Activated CD4-positive, CD25-positive, alpha-beta regulatory T cell treated with anti-CD3 and anti-CD28 coated beads, Interleukin-2, amount 50 U/mL, for 16 hours (primary cell): ENCODE measurements around the gene NAV3.

Experiments used
- DNase-seq: peaks from one replicate; pipeline ENCODE4 v3.0.0-alpha.2; 2020; ENCODE audit warnings: low read depth, low spot score

Gene NAV3, protein sequence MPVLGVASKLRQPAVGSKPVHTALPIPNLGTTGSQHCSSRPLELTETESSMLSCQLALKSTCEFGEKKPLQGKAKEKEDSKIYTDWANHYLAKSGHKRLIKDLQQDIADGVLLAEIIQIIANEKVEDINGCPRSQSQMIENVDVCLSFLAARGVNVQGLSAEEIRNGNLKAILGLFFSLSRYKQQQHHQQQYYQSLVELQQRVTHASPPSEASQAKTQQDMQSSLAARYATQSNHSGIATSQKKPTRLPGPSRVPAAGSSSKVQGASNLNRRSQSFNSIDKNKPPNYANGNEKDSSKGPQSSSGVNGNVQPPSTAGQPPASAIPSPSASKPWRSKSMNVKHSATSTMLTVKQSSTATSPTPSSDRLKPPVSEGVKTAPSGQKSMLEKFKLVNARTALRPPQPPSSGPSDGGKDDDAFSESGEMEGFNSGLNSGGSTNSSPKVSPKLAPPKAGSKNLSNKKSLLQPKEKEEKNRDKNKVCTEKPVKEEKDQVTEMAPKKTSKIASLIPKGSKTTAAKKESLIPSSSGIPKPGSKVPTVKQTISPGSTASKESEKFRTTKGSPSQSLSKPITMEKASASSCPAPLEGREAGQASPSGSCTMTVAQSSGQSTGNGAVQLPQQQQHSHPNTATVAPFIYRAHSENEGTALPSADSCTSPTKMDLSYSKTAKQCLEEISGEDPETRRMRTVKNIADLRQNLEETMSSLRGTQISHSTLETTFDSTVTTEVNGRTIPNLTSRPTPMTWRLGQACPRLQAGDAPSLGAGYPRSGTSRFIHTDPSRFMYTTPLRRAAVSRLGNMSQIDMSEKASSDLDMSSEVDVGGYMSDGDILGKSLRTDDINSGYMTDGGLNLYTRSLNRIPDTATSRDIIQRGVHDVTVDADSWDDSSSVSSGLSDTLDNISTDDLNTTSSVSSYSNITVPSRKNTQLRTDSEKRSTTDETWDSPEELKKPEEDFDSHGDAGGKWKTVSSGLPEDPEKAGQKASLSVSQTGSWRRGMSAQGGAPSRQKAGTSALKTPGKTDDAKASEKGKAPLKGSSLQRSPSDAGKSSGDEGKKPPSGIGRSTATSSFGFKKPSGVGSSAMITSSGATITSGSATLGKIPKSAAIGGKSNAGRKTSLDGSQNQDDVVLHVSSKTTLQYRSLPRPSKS (N-terminal part only)

DNA sequence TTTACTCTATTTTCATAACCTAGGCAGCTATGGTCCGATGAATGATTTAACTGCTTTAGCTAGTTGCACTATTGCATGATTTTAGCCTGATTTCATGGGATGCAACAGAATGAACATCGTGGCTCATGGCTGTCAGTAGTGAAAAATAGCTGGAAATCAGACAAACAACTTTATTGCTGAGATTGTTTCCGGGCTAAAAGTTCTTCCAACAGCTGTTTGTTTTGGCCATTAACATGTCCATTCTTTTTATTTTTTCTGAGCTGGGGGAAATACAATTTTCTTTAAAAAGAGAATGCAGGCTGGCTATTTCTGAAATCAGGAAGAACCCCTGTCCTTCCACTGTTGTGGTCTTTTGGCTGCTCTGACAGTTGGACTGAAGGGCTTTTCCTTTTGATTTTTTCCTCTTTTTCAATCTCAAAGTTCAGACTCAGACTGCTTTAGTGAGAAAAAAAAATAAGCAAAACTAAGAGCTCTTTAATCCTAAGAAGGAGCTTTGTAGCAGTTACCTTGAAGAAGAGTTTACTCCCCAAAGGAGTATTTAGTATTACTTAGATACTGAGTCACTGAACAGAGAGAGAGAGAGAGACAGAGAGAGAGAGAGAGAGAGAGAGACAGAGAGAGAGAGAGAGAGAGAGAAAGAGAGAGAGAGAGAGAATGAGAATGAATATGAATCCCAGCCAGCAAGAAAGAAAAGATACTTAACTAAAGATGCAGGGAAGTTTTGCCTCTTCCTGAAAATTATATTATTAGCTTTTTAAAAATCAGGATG, at the start of gene NAV3:
TSS of gene NAV3 (plus strand) at position 312 of the 769 bp plus-strand sequence. CDS start 568 bp downstream, outside the sequence.
- DNase-seq: no peak

DNA sequence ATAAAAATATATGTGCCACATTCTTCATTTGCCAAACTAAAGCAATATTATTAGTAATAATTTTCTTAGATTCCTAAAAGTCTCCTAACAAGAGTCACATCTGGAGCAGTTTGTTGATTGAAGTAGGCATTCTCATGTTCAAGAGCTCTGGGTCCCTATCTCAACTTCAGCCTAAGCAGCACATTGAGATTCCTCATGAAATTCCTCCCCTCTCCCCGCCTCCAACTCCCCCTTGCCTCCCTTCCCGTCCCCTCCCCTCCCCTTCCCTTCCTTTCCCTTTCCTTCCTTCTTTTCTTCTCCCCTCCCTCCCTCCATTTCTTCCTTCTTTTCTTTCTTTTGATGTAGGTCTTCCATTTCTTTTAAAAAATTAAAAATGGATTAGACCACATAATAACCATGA, 48.7 kb upstream of the NAV3 start:
- DNase-seq: no peak

DNA sequence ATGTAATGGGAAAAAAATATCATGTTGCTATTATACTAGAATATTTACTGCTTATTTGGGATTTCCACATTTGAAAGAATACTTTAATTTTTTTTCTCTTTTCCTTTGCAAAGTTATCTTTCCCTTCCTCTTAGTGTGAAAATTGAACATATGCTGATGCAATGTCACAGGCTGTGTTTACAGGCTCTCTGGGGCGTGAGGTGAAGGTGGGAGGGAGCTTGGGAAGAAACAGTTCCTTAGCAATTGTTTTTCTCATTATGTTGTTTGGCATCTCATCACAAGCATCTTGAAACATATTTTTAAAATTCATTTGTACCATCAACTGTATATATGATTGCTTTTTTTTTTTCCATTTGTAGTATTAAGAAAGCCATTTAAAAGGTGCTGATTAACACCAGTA, 47.9 kb upstream of the NAV3 start:
- DNase-seq: no peak

DNA sequence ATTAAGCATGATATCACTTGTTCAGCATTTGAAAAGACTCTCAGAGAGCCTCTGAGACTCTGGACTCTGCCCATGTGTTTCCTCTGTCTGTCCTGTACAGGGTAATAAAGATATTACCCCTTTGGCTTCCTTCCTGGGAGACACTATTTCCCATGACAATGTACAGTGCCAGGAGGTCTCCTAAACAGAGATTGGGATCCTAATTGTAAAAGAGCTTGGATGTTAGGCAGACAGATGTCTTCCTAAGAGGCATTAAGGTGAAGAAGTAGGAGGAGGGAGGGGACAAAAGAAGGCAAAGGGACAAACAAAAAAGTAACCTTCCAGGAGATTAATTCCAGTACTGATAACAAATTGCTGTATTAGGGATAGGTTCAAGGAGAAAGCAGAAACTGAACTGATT, 45.5 kb upstream of the NAV3 start:
- no peak for DNase-seq

DNA sequence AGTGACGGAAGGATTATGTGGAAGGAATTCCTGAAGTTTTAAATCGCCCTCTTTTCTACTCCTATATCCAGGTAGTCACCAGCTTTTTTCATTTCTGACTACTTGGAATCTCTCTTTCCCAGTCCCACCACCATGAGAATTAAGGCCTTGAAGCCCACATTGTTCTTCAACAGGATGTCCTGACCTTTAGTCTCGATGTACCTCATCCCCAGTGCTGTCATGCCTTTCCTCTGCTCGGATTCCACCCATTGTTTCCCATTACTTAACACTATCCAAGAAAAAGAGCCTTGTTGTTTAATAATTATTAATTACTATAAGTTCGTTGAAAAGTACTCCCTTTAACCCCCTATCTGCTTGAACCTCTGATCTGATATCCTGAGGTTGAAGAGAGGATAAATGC, 44.0 kb upstream of the NAV3 start:
- no peak for DNase-seq

DNA sequence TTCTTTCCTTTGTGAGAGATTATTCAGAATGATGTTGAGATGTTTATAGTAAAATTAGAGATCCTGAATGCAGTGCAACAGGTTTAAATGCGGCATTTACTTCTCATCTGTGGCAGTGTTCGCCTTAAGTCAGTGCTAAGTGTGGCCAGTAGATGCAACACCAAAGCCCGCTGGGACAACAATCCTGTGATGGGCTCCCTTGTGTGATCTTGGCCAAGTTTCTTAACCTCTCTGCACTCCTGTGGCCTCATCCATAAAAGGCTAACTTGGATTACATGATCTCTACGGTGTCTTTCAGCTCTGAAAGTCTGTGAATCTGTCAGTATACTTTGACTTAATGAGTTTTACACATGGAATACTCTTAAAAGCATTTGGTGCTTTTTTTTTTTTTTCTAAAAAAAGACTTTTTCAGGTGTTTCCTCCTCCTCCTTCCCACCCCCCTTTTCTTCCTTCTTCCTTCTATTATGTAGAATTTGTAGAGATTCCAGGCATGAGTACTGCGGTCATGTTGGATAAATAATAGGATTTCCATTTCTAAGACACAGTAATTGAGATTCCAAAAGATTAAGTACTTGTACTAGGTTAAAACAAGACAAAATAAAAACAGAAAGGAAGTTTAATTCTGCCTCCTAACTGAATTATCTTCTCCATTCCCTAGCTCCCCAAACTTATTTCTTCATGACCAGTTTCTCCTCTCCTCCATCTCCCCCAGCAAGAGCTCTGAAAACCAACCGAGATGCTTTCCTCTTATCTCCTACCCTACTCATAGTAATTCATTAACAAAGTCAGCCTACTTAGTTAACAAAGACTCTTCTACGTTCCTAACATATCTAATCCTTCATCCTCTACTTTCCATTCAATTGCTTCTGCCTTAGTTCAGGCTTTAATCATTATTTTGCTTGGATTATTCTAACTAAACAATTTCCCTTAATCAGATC, 42.2 kb upstream of the NAV3 start:
- no peak for DNase-seq

DNA sequence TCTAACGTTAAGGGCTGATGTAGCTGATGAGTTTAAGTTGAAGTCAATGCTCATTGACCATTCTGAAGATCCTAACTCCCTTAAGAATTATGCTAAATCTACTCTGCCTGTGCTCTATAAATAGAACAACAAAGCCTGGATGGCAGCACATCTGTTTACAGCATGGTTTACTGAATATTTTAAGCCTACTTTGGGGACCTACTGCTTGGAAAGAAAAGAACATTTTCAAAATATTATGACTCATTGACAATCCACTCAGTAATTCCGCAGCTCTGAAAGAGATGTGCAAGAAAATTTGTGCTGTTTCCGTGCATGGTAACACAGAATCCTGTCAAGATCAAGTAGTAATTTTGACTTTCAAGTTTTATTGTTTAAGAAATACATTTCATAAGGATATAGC, 35.0 kb upstream of the NAV3 start:
- DNase-seq: no peak

DNA sequence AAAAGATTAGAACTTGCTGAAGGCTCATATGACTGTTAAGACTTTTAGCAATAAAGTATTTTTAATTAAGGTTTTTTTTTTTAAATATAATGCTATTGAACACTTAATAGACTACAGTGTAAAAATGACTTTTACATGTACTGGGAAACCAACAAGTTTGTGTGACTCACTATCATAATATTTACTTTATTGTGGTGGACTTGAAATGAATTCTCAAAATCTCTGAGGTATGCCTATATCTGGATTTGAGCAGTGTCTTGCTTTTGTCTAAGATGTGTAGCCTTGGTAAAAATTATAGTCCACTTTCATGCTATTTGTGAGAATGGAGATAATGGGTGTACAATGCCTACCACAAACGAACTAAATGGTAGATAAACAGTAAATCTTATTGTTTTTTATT, 33.9 kb upstream of the NAV3 start:
- no peak for DNase-seq

DNA sequence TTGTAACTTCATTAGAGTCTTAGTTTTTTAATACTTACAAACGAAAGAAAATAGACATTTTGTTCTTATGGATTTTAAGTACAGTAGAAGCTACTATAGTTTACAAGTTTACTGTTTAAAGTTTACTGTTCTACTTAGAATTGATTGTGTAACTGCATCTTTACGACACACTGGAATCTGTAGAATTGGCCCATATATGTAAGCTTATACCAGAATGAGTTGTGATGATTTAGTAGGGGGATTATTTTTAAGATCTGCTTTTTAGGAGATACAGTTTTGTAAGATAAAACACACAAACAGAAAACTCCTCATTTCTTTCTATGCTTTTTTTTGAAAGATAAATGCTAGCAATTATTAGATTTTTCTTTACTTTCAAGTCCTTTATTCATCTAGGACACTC, 30.2 kb upstream of the NAV3 start:
- no peak for DNase-seq

DNA sequence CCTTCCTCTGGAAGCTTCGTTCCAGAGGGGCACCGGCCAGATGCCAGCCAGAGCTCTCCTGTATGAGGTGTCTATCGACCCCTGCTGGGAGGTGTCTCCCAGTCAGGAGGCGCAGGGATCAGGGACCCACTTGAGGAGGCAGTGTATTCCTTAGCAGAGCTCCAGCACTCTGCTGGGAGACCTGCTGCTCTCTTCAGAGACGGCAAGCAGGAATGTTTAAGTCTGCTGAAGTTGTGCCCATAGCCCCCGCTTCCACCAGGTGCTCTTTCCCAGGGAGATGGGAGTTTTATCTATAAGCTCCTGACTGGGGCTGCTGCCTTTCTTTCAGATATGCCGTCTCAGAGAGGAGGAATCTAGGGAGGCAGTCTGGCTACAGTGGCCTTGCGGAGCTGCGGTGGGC, 22.2 kb upstream of the NAV3 start:
- no peak for DNase-seq

DNA sequence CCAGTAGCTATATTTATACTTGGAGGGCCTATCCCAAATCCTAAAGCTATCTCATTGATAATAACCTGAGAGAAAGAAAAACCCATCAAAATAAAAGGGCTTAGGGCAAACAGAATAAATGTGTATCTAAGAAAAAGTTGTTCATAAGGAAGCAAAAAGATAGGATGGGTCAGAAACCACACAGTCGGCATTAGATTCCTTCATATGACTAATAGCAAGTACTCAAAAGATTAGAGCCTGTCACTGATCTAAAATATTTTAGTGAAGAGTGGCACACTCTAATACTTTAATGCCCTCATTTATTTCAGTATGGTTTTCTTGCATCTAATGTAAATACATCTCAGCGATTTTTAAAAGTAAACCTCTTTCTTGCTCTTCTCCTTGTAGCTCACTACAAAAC, 17.1 kb upstream of the NAV3 start:
- no peak for DNase-seq

DNA sequence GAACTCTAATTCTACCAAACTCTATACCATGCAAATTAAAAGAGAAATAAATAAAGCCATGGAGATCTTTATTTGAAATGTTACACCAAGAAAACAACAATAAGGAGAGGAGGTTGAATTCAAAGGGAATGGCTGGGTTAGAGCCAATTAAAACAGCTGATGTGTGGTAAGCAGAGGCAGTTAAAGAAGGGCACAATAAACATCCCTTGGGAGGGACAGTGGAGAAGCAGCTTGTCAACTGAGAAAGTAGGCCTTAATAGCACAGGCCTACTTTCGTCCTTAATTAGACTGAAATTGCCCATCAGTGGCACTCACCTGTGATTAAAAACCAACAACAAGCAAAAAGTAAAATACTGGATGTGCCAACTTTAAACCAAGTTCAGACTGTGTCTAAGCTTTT, 16.3 kb upstream of the NAV3 start:
- DNase-seq: no peak

DNA sequence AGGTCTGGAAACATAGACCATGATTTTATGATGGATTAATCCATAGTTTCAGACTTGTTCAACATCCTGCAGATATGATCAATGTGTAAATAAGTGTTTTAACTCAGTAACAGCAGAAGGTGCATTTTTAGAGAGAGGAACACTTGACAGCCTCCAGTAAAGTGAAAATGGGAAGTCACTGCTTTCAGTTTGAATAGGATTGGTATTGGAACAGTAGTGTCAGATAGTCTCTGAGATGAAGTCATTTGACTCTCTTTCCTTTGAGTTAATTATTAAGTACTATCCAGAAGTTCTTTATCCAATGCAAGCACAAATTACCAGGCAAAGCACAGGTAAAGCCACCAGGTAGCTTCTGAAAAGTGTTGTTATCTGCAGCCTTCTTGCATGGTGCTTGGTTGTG, 14.5 kb upstream of the NAV3 start:
- DNase-seq: no peak

DNA sequence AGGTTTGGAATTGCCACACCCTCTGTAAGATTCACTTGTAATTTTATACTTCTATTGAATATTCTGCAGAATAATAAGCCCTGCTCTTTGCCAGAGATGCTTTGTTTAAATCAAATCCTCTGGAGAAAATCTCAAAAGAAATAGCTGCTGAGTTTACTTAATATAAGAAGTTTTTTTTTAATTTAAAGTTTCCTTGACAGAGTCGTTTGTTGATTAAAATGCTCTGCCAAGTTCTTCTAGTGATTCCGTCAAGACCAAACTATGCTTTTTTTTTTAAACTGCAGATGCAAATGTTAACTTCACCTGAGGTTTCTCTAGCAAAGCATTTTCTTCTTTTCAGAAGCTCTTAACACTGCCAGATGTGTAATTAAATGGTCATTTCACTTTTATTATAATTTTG, 13.4 kb upstream of the NAV3 start:
- DNase-seq: no peak

DNA sequence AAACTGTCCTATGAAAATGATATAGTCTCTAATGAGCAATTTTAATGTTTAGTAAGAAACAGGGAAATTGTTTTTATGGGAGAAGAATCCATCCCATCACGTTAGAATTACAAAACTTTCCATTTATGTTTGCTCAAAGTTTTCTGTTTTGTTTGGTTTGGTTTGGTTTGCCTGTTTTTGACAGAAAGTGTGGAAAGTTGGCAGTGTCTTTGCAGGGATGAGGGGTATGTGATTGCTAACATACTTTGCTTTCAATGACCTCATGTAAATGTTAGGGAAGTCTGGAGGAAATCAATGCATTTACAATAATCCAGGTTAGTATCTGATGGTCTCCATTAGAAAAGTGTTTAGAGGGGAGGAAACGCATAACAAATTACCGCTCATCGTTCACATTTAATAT, 12.3 kb upstream of the NAV3 start:
- DNase-seq: no peak

DNA sequence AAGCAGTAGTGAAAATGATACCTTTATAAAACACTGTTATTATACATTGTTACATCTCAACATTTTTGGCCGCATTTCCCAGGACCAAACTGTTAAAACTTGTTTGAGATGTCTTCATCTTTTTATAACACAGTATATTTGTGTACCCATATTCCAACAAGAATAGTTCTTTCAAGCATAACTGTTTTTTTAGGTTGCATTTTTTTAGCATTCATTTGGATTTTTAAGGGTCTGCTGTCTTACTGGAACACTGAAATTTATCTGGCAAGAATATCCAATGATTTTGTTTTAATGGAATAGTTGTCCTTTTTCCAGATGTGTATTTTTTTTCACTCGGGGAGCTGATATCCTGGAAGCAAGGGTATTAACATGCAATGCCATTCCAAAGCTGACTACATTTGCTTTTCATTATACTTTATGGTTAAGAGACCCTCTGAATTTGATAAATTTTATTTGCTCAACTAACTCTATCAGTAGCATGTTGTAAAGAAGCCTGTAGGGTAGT, 8.9 kb upstream of the NAV3 start:
- DNase-seq: no peak

DNA sequence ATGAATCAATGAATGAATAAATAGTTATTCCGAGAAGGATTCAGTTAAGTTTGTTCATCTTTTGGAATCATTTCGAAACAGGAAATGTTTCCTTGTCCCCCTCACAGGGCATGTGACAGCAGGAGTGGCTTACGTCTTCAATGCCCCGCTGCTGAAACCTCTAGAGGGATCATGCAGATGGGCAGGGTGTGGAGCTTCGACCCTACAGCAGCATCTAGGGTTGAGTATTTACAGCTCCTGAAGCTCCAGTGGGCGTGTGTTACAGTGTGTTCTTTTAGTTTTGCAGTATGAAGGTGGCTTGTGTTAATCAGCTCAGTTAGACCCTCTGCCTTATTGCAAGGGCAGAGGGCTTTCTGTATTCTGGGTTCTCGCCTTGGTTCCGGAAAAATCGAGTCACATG, 2.6 kb downstream of the NAV3 start:
- DNase-seq: no peak

DNA sequence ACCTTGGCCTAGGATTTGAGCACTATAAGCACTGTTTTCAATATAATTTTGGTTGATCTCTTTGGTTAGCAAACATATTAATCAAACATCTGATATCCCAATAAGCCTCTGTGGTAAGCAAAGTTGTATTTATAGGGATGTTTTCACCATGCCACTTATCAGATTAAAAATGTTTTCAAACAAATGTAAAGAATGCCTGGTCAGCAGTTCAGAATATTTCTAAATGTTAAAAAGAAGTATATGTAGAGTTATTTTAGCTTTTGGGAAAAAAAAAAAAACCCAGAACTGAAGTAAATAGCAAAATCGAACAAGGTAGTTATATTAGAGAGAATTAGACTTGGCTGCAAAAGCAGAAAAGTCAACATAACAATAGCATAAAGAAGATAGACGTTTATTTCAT, 3.9 kb downstream of the NAV3 start:
- DNase-seq: no peak

DNA sequence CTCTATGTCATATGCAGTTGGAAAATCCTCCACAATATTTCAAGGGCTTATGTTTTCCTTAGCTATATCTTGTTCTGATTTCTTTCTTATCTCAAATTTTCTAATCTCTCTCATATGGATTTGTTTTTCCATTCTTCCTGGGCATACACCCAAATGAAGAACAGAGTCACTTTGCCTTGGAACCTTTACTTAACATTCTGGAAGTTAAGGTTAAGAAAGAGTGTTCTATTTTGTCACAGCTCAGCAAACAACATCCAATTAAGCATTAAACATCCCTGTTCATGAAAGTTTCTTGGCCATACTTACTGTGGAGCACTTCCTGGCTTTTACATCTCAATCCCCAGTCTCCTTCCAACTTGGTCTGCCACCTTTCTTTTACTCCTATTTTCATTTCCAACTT, 5.3 kb downstream of the NAV3 start:
- DNase-seq: no peak

DNA sequence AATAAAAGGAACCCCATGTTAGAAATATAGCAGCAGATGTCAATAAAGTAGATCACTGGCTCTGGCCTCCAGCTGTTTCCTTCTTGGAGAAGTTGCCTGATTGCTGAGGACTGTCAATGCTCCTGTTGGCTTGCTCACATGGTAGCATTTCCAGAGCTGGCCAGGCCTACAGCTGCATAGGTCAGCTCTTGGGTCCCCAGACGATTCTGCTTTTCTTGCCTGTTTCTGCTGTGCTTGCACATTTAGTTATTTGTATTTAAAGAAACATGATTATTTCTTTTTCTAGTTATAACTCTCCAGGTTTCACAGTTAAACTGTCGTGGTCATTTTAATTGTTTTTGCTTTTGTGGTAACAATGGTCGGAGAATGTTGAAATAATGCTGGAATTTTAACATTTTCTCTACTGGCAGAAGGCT, 7.2 kb downstream of the NAV3 start:
- no peak for DNase-seq
